Stimulated activated CD8-positive, alpha-beta memory T cell treated with anti-CD3 and anti-CD28 coated beads, Interleukin-12 subunit alpha, Interleukin-12 subunit beta, amount 100 ng/mL, for 24 hours (primary cell): ENCODE results near the gene LRIG1.

Experiments
- DNase-seq: peaks from one replicate; pipeline ENCODE4 v3.0.0-alpha.2; 2020; ENCODE audit errors: extremely low read depth

LRIG1 gene

GRCh38 chr3:66385066-66385465 is 115.8 kb downstream of the LRIG1 start:
- DNase-seq = no peak

DNA sequence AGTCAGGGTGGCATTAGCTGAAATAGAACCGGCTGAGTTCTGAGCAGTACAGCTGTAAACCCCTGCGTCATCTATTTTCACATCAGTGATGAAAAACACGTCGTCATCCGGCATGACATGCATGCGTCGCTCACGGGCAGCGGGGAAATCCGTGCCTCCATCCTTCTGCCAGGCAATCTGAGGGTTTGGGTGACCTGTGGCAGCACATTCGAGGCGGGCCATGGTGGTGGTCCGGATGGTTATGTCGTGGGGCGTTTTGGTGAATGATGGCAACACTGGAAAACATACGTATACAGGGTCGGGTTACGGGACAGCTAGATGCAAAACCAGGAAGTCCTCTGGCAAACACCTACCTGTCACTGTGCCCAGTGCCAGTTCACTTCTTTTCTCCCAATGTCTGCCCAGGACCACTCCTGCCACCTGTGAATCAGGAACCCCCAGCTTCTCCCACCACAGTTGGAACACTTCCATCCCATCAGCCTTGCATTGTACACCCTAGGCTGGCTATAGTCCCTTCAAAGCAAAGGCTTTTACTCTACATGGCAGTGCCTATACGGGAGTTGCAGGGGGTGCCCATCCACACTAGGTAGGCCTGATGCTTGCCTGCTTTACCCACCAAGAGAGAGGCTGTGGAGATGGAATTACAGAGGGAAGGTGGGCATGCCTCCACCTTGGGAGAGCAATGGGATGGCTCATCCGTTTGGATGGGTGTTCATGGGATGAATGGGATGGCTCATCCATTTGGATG is 116.7 kb downstream of the LRIG1 start:
- DNase-seq = no peak

GRCh38 chr3:66383023-66383422 is 117.8 kb downstream of the LRIG1 start:
- no peak for DNase-seq

DNA sequence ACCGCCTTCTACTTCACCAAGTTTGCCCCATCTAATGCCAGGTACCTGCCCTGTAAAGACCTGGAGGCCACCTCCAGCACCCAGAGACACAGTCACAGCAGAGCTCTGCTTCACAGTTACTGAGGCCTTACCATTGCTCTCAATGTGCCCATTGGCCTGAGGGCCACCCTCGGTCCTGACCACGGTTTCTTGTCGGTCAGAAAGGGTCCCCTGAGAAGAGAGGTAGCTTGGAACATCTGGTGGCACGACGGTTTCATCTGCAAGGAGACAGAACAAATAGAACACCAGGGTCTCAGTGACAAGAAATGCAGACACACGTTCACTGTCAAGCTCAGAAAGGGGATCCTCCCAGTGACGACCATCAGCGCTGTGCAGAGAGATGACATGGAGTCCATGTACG is 118.7 kb downstream of the LRIG1 start:
- DNase-seq = no peak

DNA sequence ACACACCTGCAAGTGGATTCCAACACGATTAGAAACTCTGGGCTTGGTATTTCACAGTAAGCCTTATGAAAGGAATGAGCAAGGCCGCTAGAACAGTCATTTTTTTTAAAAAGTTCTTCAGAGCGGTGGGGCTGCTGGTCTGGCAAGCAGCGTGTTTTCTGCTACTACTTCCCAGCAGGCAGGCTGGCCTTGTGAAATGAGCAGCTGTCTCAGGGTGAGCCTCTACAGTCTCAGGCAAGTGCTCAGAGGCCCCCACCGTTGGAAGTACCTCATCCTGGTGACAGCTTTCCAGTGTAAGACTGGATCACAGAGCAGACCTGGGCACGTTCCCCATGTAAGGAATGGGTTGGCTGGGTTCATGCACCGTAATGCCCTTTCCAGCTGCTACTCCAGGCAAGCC is 119.2 kb downstream of the LRIG1 start:
- no peak for DNase-seq

GRCh38 chr3:66380200-66380932 is 120.5 kb downstream of the LRIG1 start:
- no peak for DNase-seq

DNA sequence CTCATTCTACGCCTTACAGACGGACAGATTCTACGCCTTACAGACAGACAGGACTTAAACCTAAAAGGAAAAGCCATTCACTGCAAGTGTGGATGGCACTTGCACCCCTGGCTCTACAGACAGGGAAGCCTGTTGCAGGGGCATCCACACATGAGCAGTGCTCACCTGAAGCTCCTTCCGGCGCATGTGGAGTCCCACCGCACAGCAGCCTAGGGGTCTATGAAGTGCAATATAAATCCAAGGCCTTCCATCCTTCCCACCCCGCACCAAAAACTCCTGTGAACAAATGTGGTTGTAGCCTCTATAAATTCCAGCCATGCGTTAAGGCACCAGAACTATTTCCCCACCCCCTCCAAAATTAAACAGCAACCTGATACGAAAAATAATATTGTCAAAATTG is 121.3 kb downstream of the LRIG1 start:
- no peak for DNase-seq

DNA sequence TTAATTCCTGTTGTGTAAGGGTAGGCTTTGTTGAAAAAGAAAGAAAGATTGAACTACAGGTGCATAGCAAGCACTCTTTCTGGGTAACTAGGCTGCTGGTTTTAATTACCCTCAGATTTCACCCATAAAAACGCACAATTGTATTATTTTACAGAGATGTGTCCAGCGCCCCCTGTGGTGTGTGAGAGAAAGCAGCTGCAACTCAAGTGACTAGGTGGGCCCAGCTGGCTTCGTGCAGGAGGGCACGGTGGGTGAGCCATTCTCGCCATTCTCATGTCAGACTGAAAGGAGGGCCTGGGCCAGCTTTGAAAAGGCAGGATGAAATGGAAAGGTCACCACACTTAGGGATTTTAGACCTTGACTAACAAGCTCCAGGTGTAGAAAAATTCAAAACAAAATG is 122.6 kb downstream of the LRIG1 start:
- no peak for DNase-seq

- DNase-seq = no peak
Observed at GRCh38 chr3:66377800-66378199, 123.0 kb downstream of the LRIG1 start.

DNA sequence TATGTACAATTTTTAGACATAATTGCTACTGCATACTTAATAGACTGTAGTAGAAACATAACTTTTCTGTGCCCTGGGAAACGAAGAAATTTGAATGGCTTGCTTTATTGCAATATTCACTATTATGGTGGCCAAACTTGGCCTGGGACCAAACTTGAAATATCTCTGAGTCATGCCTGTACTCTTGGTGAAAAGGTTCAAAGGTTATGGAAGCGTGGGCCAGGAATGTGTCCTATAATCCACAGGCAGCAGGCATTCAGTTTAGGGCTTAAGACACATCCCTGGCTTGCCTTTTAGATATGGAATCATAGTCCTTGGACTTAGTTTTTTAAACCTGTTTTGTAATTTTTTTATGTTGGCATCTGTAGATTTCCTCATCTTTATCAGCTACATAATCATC is 124.3 kb downstream of the LRIG1 start:
- no peak for DNase-seq

- no peak for DNase-seq
Observed at GRCh38 chr3:66372681-66373350, 128.0 kb downstream of the LRIG1 start.

DNA sequence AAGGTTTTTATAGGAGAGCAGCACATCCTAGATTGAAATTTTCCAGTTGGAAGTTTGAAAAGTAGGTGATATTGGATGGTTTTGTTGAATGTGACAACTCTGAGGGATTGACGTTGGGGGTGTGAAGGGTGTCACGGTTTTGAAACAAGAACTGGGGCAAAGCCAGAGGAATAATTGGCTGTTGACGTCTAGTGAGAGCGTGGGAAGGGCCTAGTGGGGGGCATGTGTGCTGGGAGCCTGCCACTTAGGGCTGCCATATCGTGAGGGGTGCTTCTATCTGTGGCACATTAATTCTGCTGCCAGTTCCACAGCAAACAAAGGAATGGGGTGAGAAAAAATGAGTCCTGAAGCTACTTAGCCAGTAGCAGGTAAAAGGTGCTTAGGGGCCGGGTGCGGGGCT is 129.4 kb downstream of the LRIG1 start:
- no peak for DNase-seq

- DNase-seq = no peak
Observed at GRCh38 chr3:66370179-66370578, 130.6 kb downstream of the LRIG1 start.

DNA sequence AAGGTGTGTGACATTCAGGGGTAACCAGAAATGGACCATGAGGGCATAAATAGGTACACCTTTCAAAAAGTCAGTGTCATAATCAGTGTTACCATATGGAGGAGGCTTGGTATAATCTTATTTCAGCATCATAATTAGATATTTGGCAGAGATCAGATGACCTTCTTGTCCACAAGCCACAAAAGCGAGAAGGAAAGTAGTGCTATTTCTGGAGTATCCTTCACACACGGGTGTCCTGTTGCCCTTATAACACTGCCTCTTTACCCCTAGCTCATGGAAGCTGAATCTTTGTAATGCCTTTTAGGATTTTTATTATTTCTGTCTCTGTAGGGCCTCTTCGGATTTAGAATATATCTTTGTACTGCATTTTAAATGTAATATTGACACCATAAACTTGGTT is 132.8 kb downstream of the LRIG1 start:
- DNase-seq = no peak

GRCh38 chr3:66366747-66367146 is 134.1 kb downstream of the LRIG1 start:
- DNase-seq = no peak

- DNase-seq = no peak
Observed at GRCh38 chr3:66365080-66365479, 135.7 kb downstream of the LRIG1 start.

DNA sequence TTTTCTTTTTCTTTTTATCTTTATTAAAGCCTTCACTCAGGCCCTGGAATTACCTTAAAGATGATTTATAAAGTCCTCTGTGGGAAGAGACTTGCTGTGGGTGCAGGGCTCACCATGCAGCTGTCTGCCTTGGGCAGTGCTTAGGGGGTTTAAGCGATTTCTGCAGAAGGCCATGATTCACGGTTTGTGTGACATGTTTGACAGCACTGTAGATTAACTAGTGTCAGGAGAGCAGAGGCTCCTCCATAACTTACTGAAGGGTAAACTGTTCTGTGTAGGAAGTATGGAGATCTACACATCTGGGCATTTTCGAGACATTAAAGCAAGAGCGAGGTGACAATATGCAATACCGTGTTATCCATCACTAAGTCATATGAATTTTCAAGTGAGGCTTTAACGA is 137.7 kb downstream of the LRIG1 start:
- DNase-seq = no peak

DNA sequence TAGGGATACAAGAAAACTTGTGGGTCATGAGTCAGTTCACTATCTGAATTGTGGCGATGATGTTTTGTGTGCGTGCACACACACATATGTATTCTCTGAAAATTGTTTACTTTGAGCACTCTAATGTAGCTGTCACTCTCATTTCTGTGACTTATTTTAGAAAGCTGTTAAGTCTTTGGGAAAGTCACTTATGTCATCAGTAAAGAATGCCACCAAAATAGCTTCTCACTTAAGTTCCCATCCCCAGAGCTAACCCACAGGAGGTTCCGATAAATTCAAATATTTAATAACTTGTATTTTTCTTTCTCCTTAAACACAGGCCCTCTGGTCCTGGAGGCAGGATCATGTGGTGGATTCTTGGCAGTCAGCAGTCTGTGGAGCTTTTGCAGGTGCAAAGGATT is 138.3 kb downstream of the LRIG1 start:
- no peak for DNase-seq

DNA sequence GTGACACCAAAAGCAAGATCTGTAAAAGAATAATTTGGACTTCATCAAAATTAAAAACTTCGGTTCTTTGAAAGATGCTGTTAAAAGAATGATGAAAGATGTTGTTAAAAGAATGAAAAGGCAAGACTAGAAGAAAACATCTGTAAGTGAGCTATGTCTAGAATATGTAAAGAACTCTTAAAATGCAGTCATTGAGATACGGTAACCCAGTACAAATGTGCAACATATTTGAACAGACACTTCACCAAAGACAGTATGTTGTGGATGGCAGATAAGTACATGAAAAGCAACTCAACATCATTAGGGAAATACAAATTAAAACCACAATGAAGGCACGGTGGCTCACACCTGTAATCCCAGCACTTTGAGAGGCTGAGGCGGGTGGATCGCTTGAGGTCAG is 139.5 kb downstream of the LRIG1 start:
- no peak for DNase-seq

GRCh38 chr3:66355997-66356396 is 144.8 kb downstream of the LRIG1 start:
- no peak for DNase-seq

DNA sequence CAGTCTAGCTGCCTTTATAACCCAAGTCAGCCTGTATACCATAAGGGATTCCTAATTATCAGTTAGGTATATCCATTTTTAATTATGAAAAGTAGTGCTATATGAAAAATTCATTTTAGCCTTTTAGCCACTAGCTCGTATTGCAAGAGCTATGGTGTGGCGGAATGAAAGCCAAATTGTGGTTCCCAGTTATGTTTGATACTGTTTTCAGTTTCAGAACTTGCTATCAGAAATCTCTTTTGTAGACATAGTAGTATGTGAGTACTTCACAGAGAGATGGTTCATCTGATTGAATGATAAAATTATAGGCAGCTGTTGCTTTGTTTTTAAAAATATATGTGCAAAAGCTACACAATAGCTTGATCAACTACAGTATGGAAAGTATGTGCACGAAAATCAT is 145.4 kb downstream of the LRIG1 start:
- DNase-seq = no peak

GRCh38 chr3:66354001-66354400 is 146.8 kb downstream of the LRIG1 start:
- DNase-seq = no peak

- no peak for DNase-seq
Observed at GRCh38 chr3:66353530-66353929, 147.3 kb downstream of the LRIG1 start.
